SK-N-SH treated with all-trans-retinoic acid at 6 μM for 48 hours (cell line): ENCODE data around the gene SLC19A3.

Experiments used
- ATAC-seq: fragments of 200-7000 bp; cut with Tn5 transposase; 3 replicates; pipeline ENCODE4 v1.9.1; 2020; ENCODE audit warnings: mild to moderate bottlenecking, moderate library complexity
- ARNTL ChIP-seq: fragments of 450-650 bp; formaldehyde crosslinking; IDR thresholded peaks from 2 replicates; pipeline ENCODE4 v1.5.0; 2020; ENCODE audit warnings: low read depth, mild to moderate bottlenecking, moderate library complexity, borderline replicate concordance
- BACH2 ChIP-seq: fragments of 250-450 bp; sonication (Bioruptor Pico); IDR thresholded peaks from 2 replicates; pipeline ENCODE4 v1.9.0; 2021; ENCODE audit warnings: mild to moderate bottlenecking, borderline replicate concordance
- CSDC2 ChIP-seq: fragments of 250-450 bp; sonication (Bioruptor Pico); IDR thresholded peaks from 2 replicates; pipeline ENCODE4 v1.5.0; 2020; ENCODE audit warnings: mild to moderate bottlenecking, moderate library complexity
- ESRRG ChIP-seq: fragments of 250-450 bp; sonication (Bioruptor Pico); IDR thresholded peaks from 2 replicates; pipeline ENCODE4 v1.6.1; 2021; ENCODE audit warnings: mild to moderate bottlenecking
- GLIS3 ChIP-seq: fragments of 250-450 bp; sonication (Bioruptor Pico); IDR thresholded peaks from 2 replicates; pipeline ENCODE4 v1.5.0; 2020; ENCODE audit warnings: mild to moderate bottlenecking, moderate library complexity
- ISL1 ChIP-seq: fragments of 250-450 bp; sonication (Bioruptor Pico); IDR thresholded peaks from 2 replicates; pipeline ENCODE4 v2.1.2; 2022; ENCODE audit warnings: mild to moderate bottlenecking, moderate library complexity
- OSR1 ChIP-seq: fragments of 250-450 bp; sonication (Bioruptor Pico); IDR thresholded peaks from 2 replicates; pipeline ENCODE4 v1.8.0; 2022; ENCODE audit warnings: moderate library complexity, mild to moderate bottlenecking, inconsistent platforms
- PPARA ChIP-seq: fragments of 250-450 bp; sonication (Bioruptor Pico); IDR thresholded peaks from 2 replicates; pipeline ENCODE4 v1.5.0; 2020; ENCODE audit warnings: mild to moderate bottlenecking, borderline replicate concordance
- RARB ChIP-seq: fragments of 250-450 bp; sonication (Bioruptor Pico); IDR thresholded peaks from 2 replicates; pipeline ENCODE4 v1.8.0; 2021; ENCODE audit warnings: mild to moderate bottlenecking, moderate library complexity
- SNAI2 ChIP-seq: fragments of 250-450 bp; sonication (Bioruptor Pico); IDR thresholded peaks from 2 replicates; pipeline ENCODE4 v1.5.0; 2020; ENCODE audit warnings: mild to moderate bottlenecking, moderate library complexity
- TCF4 ChIP-seq: fragments of 250-450 bp; sonication (Bioruptor Pico); IDR thresholded peaks from 2 replicates; pipeline ENCODE4 v1.8.0; 2021; ENCODE audit warnings: mild to moderate bottlenecking, moderate library complexity, borderline replicate concordance
- TOX ChIP-seq: fragments of 250-450 bp; sonication (Bioruptor Pico); IDR thresholded peaks from 2 replicates; pipeline ENCODE4 v1.8.0; 2021; ENCODE audit warnings: mild to moderate bottlenecking, moderate library complexity, borderline replicate concordance
- ZC3H10 ChIP-seq: fragments of 250-450 bp; sonication (Bioruptor Pico); IDR thresholded peaks from 2 replicates; pipeline ENCODE4 v1.5.1; 2021; ENCODE audit warnings: mild to moderate bottlenecking, moderate library complexity
- ZFP3 ChIP-seq: fragments of 250-450 bp; sonication (Bioruptor Pico); IDR thresholded peaks from 2 replicates; pipeline ENCODE4 v1.5.0; 2020; ENCODE audit warnings: mild to moderate bottlenecking, moderate library complexity
- ZFP30 ChIP-seq: fragments of 450-650 bp; formaldehyde crosslinking; IDR thresholded peaks from 2 replicates; pipeline ENCODE4 v1.5.0; 2022; ENCODE audit warnings: mild to moderate bottlenecking, moderate library complexity
- ZNF565 ChIP-seq: fragments of 450-650 bp; formaldehyde crosslinking; conservative IDR thresholded peaks from 2 replicates; pipeline ENCODE4 v1.5.0; 2020; ENCODE audit warnings: low read depth, mild to moderate bottlenecking, moderate library complexity
- ZNF70 ChIP-seq: fragments of 450-650 bp; formaldehyde crosslinking; IDR thresholded peaks from 2 replicates; pipeline ENCODE4 v1.5.0; 2020; ENCODE audit warnings: mild to moderate bottlenecking, moderate library complexity
- ZNF8 ChIP-seq: fragments of 450-650 bp; formaldehyde crosslinking; IDR thresholded peaks from 2 replicates; pipeline ENCODE4 v1.5.0; 2020; ENCODE audit warnings: mild to moderate bottlenecking, moderate library complexity
- TF ChIP-seq, protein P1 (sequence below): fragments of 250-450 bp; sonication (Bioruptor Pico); IDR thresholded peaks from 2 replicates; pipeline ENCODE4 v1.8.0; 2020; ENCODE audit warnings: mild to moderate bottlenecking, moderate library complexity, borderline replicate concordance
- TF ChIP-seq, protein P2 (sequence below): fragments of 250-450 bp; sonication (Bioruptor Pico); IDR thresholded peaks from 2 replicates; pipeline ENCODE4 v1.5.1; 2020; ENCODE audit warnings: low read depth, mild to moderate bottlenecking, moderate library complexity
- TF ChIP-seq, protein P3 (sequence below): fragments of 250-450 bp; sonication (Bioruptor Pico); IDR thresholded peaks from 2 replicates; pipeline ENCODE4 v1.8.0; 2021; ENCODE audit warnings: low read depth, mild to moderate bottlenecking, moderate library complexity, borderline replicate concordance
- TF ChIP-seq, protein P4 (sequence below): fragments of 250-450 bp; sonication (Bioruptor Pico); IDR thresholded peaks from 2 replicates; pipeline ENCODE4 v1.5.0; 2020; ENCODE audit warnings: mild to moderate bottlenecking, moderate library complexity

The SLC19A3 gene

DNA sequence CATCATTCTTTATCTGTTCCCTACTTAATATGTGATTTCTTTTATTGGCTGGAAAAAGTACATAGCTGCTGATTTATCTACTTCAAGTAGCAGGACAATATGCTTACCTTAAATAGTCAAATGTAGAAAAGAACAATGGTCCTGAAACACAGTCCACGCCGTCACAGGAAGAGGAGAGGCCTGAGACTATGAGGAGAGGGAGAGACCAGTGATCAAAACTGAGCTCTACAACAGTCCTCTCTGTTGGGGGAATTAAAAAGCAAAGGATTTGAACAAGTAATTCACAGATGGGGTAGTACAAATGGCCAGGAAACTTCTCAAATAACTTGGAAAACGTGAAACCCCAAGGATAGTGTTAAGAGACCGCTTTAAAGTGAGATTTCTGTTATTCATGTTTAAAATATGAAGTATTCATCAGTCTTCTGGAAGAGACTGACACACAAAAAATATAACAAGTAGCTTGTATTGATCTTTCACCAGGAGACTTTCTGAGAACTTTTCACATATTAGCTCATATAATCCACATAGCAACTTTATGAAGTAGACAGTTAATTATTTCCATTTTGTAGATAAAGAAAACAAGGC lies 48.1 kb upstream of the SLC19A3 start:
- peak; percentile 31 for ATAC-seq

DNA sequence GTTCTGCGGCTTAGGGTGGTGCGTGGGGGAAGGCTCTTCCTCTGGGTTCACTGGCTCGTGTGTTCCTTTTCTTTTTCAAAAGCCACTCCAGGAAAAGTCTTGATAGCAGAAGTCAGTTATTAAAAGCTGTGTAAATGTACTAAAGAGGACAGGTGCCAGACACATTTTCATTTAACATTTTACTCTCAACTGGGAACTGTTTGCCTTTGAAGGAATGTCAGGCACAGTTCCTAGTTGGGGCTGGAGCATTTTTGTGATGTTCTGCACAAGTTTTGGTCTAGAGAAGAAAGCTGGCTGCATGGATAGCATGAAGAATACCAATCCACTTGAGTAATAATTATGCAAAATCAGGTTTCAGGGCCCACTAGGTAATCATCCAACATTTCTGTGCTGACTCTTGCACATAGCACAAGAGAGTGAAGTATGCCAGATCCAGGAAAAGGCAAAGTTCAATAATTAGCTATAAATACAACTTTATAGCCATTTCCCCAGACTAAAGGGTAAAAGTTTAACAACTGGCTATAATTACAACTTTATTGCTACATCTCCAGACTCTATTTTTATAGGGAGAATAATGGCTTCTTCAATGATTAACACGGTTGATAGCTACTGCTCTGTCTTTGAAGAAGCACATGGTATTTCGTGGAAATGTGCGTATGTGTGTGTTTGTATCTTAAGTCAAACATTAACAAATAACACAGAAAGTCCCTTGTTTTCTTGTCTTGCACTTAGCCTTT lies 44.1 kb upstream of the SLC19A3 start:
- TF ChIP-seq, protein P1, sequence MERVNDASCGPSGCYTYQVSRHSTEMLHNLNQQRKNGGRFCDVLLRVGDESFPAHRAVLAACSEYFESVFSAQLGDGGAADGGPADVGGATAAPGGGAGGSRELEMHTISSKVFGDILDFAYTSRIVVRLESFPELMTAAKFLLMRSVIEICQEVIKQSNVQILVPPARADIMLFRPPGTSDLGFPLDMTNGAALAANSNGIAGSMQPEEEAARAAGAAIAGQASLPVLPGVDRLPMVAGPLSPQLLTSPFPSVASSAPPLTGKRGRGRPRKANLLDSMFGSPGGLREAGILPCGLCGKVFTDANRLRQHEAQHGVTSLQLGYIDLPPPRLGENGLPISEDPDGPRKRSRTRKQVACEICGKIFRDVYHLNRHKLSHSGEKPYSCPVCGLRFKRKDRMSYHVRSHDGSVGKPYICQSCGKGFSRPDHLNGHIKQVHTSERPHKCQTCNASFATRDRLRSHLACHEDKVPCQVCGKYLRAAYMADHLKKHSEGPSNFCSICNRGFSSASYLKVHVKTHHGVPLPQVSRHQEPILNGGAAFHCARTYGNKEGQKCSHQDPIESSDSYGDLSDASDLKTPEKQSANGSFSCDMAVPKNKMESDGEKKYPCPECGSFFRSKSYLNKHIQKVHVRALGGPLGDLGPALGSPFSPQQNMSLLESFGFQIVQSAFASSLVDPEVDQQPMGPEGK, result no peak
- TF ChIP-seq ESRRG (CRISPR knock-in tag), result no peak
- TF ChIP-seq ZNF565 (CRISPR knock-in tag), result no peak
- TF ChIP-seq TCF4, result no peak
- no peak for TF ChIP-seq BACH2
- no peak for TF ChIP-seq CSDC2 (CRISPR knock-in tag)
- ATAC-seq, result no peak

More for the DNA sequence above, 48.1 kb upstream of the SLC19A3 start:
- TF ChIP-seq, protein P1, result no peak
- TF ChIP-seq ISL1 (CRISPR knock-in tag) (no peak), ARNTL (no peak), PPARA (CRISPR knock-in tag) (no peak), ZNF565 (CRISPR knock-in tag) (no peak), TCF4 (no peak), ZFP3 (CRISPR knock-in tag) (no peak), RARB (CRISPR knock-in tag) (no peak), ZNF70 (no peak), OSR1 (CRISPR knock-in tag) (no peak), GLIS3 (CRISPR knock-in tag) (no peak), BACH2 (no peak), ZNF8 (CRISPR knock-in tag) (no peak)
- TF ChIP-seq, protein P2, sequence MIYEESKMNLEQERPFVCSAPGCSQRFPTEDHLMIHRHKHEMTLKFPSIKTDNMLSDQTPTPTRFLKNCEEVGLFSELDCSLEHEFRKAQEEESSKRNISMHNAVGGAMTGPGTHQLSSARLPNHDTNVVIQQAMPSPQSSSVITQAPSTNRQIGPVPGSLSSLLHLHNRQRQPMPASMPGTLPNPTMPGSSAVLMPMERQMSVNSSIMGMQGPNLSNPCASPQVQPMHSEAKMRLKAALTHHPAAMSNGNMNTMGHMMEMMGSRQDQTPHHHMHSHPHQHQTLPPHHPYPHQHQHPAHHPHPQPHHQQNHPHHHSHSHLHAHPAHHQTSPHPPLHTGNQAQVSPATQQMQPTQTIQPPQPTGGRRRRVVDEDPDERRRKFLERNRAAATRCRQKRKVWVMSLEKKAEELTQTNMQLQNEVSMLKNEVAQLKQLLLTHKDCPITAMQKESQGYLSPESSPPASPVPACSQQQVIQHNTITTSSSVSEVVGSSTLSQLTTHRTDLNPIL (CRISPR knock-in tag), result no peak
- TF ChIP-seq, protein P3, sequence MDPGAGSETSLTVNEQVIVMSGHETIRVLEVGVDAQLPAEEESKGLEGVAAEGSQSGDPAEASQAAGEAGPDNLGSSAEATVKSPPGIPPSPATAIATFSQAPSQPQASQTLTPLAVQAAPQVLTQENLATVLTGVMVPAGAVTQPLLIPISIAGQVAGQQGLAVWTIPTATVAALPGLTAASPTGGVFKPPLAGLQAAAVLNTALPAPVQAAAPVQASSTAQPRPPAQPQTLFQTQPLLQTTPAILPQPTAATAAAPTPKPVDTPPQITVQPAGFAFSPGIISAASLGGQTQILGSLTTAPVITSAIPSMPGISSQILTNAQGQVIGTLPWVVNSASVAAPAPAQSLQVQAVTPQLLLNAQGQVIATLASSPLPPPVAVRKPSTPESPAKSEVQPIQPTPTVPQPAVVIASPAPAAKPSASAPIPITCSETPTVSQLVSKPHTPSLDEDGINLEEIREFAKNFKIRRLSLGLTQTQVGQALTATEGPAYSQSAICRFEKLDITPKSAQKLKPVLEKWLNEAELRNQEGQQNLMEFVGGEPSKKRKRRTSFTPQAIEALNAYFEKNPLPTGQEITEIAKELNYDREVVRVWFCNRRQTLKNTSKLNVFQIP (CRISPR knock-in tag), result no peak
- TF ChIP-seq, protein P4, sequence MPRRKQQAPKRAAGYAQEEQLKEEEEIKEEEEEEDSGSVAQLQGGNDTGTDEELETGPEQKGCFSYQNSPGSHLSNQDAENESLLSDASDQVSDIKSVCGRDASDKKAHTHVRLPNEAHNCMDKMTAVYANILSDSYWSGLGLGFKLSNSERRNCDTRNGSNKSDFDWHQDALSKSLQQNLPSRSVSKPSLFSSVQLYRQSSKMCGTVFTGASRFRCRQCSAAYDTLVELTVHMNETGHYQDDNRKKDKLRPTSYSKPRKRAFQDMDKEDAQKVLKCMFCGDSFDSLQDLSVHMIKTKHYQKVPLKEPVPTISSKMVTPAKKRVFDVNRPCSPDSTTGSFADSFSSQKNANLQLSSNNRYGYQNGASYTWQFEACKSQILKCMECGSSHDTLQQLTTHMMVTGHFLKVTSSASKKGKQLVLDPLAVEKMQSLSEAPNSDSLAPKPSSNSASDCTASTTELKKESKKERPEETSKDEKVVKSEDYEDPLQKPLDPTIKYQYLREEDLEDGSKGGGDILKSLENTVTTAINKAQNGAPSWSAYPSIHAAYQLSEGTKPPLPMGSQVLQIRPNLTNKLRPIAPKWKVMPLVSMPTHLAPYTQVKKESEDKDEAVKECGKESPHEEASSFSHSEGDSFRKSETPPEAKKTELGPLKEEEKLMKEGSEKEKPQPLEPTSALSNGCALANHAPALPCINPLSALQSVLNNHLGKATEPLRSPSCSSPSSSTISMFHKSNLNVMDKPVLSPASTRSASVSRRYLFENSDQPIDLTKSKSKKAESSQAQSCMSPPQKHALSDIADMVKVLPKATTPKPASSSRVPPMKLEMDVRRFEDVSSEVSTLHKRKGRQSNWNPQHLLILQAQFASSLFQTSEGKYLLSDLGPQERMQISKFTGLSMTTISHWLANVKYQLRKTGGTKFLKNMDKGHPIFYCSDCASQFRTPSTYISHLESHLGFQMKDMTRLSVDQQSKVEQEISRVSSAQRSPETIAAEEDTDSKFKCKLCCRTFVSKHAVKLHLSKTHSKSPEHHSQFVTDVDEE, result no peak

DNA sequence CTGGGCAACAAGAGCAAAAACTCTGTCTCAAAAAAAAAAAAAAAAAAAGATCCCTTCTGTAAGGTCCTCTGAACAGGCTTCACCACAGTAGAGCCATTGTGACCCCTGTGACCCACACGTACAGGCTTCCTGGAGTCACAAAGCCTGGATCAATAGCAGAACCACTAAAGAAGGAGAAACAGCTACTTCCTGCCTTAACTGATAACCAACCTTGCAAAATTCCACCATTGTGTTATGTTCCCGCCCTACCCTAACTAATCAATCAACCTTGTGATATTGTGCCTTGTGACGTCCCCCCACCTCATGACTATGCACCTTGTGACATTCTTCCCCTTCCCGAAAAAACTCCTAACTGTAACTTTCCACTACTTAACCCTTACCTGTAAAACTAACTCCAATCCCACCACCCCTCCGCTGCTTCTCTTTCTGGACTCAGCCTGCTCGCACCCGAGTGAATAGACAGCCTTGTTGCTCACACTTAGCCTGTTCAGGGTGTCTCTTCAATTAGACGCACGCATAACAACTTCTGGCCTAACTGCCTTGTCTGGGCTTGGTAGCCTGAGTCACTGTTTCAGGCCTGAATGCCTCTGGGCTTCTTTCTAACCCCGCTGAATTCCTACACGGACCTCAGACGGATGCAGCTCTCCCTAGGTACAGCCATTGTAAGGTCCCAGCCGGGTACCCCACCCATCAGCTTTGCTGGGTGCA lies 41.7 kb upstream of the SLC19A3 start:
- no peak for ATAC-seq
- TF ChIP-seq PPARA (CRISPR knock-in tag) (no peak), ARNTL (no peak), ZFP30 (CRISPR knock-in tag) (no peak), RARB (CRISPR knock-in tag) (no peak), ZC3H10 (no peak), ZNF565 (CRISPR knock-in tag) (no peak), ZFP3 (CRISPR knock-in tag) (no peak), CSDC2 (CRISPR knock-in tag) (no peak), ZNF8 (CRISPR knock-in tag) (no peak), SNAI2 (CRISPR knock-in tag) (no peak), ZNF70 (no peak), TOX (CRISPR knock-in tag) (no peak), ESRRG (CRISPR knock-in tag) (no peak)
- TF ChIP-seq, protein P4, result no peak
